ENCODE results near the gene RAMAC.
A peak's percentile ranks its signal among the peaks of the same experiment; 100 is the strongest.
"Not testable (repeated sequence)": the region's sequence is repeated elsewhere in the genome, so short reads cannot be mapped to it uniquely, and the experiment has no call there.

The RAMAC gene

GRCh38 chr15:82969353-82969752, 16.7 kb upstream of the RAMAC start:
- no peak for DNase-seq

GRCh38 chr15:82970078-82970686, 15.8 kb upstream of the RAMAC start:
- no peak for DNase-seq

DNA sequence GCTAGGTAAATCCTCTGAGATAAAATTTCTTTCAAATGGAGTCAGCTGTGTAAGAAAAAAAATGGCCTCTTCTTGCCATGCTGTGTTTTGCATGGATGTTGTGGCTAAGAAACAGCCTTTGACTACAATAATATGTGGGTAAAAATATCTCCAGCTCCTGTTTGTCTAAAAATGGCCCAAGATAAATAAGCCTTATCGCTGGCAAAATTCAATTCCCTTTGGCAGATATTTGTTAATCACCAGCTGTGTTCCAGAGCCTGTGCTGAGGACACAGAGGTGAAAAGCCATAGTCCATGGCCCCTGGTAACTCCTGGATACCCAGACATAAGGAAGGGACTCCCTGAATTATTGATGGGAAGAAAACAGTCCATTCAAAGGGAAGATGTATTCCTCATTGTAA, 15.3 kb upstream of the RAMAC start:
- DNase-seq = no peak

DNA sequence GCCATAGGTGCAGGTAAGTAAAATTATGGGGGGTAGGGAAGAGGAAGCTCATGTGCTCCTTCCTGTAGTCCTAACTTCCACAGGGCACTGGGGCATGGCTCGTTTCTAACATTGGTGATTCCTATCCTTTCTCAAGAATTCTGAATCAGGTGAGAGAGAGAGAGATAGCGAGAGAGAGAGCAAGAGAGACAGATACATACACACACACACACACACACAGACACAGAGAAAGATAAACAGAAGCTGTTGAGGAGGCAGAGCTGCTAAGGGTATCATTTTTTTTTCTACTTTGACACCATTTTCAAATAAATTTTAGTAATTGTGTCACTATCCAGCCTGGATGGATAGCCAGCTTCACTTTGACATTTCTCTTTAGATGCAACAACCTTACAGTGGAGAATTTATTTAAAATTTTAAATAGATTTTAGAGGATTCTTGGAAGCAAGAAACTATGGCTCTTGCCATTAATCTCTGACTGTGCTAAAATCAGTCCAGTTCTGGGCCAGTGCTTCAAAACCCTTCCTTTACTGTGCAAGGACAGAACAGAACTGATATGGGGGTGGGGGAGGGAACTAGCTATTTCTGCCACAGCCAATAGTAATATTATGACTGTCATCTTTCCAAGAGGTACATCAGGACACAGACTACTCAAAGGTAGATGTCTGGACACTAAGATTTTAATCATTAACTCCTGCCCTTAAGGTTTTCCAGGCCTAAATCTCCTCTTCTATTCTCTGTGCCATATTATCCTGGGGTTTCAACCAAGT, 14.6 kb upstream of the RAMAC start:
- no peak for DNase-seq

- DNase-seq = no peak
These were observed 13.0 kb upstream of the RAMAC start for GRCh38 chr15:82972990-82973389.

GRCh38 chr15:82977076-82977475, 8.9 kb upstream of the RAMAC start:
- no peak for DNase-seq

DNA sequence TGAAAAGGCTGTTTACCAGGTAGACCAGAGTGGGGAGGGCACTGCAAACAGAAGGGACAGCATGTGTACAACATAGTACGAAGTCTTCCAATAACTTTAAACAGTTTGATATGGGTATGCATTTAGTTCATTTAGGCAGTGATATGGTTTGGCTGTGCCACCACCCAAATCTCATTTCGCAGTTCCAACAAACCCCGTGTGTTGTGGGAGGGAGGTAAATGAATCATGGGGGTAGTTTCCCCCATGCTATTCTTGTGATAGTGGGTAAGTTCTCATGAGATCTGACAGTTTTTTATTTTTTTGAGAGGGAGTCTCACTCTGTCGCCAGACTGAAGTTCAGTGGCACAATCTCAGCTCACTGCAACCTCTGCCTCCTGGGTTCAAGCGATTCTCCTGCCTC, 7.6 kb upstream of the RAMAC start:
- no peak for DNase-seq

- DNase-seq = no peak
These were observed 6.3 kb upstream of the RAMAC start for GRCh38 chr15:82979726-82980125.

- no peak for DNase-seq
These were observed 5.0 kb upstream of the RAMAC start for GRCh38 chr15:82980981-82981380.

- DNase-seq = no peak
These were observed 401 bp downstream of the RAMAC start for GRCh38 chr15:82986442-82986780.

GRCh38 chr15:82992436-82992998, 6.5 kb downstream of the RAMAC start:
- no peak for DNase-seq

DNA sequence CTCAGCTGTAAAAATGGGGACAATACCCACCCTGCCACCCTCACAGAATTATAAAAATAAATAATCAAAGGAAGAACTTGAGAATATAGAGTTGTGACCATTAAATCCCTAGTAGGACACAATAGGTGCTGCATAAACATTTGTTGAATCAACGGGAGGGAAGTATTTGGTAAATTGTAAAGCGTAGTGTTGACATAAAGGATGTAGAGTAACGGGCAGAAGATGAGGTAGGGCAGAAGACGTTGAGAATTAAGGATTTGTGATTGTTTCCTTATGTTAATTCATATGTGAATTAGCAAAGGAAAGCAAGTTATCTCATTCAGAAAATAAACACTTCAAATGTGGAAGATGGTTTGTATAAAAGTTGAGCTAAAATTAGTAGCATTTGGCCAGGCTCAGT, 7.1 kb downstream of the RAMAC start:
- no peak for DNase-seq

- no peak for DNase-seq
These were observed 9.1 kb downstream of the RAMAC start for GRCh38 chr15:82995076-82995475.

DNA sequence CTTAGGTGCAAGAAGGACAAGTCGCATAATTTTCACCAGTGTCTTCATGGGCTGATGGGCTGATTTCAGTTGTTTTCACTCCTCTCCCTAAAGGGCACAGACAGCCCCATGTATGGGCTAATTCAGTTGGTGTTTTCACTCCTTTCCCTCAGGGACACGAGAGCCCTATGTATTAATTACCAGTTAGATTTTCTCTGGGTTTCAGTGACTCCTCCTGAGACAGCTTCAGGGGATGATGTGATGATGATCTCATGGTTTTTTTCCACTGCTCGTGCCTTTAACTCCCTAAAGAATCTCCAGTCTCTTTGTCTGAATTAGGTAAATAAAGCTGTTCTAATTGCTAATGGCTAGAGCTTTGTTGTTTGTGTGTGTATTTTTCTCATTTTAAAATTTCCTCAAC, 9.9 kb downstream of the RAMAC start:
- DNase-seq = no peak

DNA sequence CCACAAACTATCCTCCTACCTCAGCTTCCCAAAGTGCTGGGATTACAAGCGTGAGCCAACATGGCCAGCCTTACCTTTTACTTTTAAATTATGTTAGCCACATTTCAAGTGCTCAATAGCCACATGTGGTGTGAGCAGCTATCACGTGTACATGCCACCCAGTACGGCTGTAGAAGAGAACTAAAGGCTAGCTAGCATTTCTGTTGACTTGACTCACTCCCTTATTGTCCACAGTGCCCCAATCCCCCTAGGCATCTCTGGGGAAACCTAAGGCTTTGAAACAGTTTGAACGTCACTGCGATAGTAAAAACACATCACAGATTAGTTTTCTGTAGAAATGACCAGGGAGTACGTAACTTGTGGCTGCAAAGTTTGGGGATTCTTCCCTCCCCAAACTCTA, 13.4 kb downstream of the RAMAC start:
- DNase-seq = no peak

DNA sequence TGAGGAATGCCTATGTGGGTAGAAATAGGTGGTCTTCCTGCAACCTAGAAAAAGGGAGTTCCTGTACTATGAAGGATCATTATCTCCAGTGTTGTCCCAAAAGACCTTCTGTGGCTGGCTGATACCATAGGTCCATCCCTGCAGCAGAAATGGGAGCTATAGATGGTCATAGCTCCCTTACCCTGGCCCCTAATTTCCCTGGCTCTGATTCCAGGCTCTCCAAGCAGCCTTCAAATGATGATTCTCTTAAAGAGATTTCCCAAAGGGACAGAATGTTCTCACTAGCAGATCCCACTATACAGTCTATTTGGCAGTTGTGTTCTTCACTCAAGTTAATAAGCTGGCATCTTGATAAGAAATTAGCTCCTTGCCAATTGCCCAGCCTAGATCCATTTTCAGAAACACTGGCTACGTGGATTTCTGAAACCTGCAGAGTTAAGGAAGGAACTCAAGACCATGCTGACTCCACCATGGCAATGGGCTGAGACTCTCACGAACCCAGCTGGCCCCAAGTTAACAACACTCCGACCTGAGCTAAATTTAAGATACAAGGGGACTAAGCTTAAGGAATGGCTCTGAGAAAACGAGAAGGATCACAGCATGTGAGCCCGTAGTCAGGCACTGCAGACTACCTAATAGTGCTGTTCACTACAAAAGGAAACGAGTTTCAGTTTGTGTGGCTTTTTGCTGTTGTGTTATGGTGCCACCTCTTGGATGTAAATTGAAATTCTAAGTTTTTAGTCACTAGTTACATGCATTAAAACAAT, 14.1 kb downstream of the RAMAC start:
- DNase-seq = peak; percentile 19

DNA sequence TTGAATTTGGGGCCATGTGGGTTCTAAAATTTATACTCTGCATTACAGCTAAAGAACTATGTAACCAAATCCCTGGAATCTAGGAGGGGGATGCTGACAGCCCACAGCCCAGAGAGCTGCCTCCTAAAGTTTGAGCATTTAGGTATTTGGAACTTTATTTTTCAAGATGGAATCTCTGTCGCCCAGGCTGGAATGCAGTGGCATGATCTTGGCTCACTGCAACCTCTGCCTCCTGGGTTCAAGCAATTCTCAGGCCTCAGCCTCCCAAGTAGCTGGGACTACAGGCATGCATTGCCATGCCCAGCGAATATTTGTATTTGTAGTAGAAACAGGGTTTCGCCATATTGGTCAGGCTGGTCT, 14.6 kb downstream of the RAMAC start:
- DNase-seq = not testable (repeated sequence)

DNA sequence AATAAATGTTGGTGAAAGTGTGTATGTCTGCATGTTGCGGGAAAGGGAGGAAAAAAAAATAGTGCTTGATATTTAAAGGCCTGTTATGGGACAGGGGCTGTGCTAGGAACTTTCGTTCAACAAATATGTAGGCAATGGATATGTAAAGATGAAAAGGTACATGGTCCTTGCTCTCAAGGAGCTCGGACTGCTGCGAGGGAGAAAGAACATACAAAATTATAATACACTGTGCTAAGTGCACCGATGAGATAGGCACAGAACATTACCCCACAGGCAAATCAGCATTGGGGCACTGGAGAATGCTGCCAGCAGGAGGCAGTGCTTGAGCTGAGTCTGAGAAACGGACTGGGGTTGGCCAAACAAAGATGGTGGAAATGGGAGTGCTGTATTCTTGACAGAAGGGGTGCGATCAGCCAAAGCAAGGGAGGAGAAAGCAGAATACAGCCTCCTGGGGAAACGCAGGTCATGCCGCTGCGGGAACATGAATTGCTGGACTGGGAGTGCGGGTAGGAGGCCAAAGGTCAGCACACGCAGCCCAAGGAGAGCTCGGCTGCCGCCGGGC, 24.8 kb downstream of the RAMAC start:
- DNase-seq = no peak

GRCh38 chr15:83011271-83012075, 25.5 kb downstream of the RAMAC start, which contains the start of gene C15orf40:
C15orf40 (minus strand) TSS chr15:83011639; CDS start chr15:83011607, 32 bp downstream.
- DNase-seq = peak; percentile 76

DNA sequence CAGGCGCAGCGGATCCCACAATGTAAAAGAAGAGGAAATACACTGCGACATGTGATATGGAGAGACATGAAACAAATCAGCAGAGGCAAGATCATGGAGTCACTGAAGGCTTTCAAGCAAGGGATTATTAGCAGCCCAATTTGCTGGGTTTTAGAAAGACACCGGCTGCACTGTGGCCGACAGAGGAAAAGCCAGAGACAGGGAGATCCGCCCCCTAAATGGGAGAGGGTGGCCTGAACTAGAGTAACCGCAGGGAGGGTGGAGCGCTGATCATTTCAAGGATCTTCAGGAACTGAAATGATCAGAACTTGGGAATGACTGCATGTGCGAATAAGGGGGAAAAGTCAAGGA, 26.0 kb downstream of the RAMAC start:
- no peak for DNase-seq

DNA sequence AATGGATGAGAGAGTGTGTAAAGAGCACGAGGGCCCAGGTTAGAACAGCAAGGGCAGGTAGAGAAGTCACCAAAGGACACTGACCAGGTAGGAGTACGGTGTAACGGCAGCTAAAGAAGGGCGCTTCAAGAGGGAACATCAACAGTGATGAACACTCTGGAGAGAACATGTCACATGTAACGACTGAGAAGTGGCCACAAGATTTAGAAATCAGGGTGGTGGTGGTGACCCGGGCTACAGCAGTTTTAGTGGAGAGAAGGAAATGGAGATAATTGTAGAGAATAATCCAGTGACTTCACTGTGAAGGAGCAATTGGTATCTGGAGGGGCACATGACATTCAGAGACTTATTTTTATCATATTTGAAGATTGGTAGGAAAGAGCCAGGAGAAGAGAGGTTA, 26.6 kb downstream of the RAMAC start:
- DNase-seq = no peak

GRCh38 chr15:83014205-83014653, 28.2 kb downstream of the RAMAC start:
- DNase-seq = no peak

GRCh38 chr15:83015361-83015760, 29.4 kb downstream of the RAMAC start:
- DNase-seq = no peak
